NCI-H128 (cell line): Measurements from ENCODE around the gene ZNRD2.
"Not testable (repeated sequence)": the region's sequence is repeated elsewhere in the genome, so short reads cannot be mapped to it uniquely, and the experiment has no call there.

Experiments
- DNase-seq: peaks from one replicate; lab custom pipeline; 2025; ENCODE audit not compliant: unreplicated experiment; lab: John Stamatoyannopoulos, UW

Gene ZNRD2

DNA sequence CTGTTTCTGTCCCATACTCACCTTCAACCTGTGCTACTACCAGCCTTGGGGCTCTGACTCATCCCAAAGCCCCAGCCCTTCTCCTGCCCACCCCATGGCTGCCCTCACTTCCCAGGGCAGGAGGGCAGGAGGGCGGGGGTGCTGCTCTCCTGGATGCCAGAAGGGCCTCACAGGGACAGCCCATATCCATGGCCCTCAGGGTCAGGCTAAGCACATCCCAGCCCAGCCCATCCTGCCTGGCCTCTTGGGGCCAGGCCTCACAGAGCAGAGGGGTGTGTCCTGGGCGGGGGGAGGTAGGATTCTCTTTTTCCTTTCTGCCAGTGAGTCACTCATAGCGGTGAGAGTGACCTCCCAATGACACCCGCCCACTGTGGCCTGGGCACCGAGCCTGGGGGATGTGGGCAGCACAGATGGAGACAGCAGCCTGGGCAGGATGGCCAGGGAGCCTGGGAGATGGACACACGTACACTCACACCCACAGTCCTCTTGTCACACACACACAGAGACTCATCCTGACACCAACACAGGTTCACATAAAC is 14.5 kb upstream of the ZNRD2 start:
- no peak for DNase-seq

DNA sequence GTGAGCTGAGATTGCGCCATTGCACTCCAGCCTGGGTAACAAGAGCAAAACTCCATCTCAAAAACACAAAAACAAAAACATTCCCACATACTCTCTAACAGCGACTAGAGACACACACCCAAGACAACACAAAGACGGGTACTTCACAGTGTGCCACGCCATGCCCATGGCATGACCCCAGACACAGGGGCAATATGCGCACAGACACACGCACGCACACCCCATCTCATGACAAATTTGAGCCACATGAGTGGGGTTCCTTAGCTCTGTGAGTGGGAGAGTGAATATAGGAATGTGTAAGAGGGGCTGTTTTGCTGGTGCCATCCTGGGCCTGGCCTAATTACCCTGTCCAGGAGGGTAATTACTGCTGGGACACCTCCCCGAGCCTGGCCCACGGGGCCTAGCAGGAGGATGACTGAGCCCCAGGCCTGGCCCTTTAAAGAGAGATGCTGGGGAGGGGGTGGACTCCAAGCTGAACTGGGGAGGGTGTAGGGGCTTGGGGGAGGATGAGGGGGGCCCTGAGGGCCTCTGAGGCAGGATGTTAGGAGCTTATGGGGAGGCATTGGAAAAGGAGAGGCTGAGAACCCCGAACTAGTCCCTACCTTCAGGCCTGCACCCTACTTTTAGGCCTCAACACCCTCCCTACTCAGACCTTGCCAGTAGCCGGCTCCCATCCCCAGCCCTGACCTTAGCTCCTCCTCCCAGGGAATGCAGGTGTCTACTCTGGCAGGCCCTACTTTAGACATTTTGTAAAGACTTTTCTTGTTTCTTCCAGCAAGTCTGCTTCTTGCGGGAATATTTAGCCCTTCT is 13.6 kb upstream of the ZNRD2 start:
- no peak for DNase-seq

DNA sequence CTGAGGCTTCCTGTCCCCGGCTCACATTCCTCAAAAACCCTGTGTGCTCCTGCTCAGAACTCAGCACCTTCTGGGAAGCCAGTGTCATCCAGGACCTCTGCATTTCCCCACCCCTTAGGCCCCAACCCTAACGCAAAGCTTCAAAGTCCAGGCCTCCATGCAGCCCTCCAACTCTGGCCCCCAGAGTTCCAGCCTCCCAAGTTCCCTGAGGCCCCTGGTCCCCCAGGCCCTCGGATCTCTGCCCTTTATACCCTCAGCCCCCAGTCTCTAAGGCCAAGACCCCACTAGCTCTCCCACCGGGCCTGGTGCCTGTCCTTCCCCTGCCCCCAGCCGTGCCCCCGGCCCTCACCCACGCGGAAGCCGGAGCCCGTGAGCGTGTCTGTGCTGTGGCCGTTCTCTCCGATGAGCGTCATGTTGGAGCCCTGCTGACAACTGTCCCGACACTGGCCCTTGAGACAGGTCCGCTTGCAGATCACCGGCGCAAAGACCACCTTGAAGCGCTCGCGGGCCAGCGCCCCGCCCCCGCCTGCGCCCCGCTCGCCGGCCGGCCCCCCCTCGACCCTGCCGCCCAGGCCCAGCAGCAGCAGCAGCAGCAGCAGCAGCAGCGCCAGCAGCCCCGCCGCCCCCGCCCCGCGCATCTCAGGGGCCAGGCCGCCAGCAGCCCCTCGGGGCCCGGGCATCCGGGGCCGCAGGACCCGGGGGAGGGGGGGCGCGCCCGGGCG is 12.8 kb upstream of the ZNRD2 start:
- no peak for DNase-seq

DNA sequence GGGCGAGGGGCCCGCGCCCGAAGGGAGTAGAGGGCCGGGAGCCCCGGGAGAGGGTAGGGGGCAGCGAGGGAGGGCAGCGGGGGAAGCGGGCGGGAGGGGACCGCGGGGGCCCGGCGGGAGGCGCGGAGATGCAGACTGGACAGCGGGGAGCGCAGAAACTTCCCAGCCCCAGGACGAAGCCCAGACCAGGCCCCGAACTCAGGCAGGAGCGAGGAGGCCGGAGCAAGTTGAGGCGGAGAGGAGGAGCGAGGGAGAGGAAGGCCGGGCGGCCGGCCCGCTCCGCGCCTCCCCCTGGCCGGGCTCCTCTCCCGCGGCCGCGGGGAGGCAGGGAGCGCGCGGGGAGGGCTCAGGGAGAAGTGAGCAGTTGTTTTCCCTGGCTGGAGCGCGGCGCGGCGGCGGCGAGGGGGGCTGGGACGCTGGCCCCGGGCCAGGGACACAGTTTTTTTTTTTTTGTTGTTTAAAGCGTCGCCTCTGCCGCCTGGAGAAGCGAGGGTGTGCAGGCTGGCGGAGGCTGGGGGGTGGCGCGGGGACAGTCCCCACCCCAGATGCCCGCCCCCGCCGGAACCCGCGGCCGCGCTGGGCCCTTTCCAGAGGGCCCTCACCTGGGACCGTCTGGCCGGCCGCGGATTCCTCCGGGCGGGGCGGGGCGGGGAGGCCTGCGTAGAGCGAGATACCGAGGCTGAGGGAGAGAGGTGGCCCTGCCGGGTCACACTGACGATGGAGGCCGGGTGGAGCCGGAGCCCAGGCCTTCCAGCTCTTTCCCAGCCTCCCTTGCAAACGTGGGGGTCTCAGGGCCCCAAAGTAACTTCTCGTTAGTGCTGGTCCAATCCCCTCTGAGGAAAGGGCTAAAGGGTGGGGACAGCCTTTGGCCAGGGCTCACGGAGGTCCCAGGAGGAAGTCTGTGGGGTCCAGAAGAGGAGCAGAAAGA is 12.0 kb upstream of the ZNRD2 start, which contains the start of gene LTBP3:
Gene LTBP3 (minus strand): TSS at position 358 of the 928 bp plus-strand sequence. CDS start 400 bp downstream, outside the sequence.
- DNase-seq: peak; percentile 48

DNA sequence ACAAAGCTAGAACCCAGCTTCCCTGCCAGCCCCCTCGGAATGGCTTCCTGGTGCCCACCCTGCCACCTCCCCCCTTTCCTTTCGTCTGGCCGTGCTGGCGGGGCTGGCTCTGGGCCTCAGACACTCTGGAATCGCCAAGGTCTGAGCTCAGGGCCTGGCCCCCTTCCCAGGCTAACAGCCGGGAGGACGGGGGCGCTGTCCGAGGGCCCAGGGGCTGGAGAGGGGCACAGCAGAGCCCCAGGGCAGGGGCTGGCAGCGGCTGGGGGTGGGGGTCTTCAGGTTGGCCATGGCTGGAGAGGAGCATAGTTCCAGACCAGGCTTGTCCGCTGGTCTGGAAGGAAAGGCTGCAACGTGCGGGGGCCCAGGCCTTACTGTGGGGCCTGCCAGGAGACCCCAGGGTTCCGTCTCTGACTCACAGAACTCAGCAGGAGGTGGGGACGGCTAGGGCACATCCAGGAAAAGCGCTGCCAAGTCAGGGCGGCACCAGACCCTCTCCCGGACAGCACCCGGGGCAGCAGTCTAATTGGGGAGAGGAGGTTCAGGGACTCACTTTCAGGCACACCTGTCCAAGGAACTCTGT is 11.3 kb upstream of the ZNRD2 start:
- no peak for DNase-seq

DNA sequence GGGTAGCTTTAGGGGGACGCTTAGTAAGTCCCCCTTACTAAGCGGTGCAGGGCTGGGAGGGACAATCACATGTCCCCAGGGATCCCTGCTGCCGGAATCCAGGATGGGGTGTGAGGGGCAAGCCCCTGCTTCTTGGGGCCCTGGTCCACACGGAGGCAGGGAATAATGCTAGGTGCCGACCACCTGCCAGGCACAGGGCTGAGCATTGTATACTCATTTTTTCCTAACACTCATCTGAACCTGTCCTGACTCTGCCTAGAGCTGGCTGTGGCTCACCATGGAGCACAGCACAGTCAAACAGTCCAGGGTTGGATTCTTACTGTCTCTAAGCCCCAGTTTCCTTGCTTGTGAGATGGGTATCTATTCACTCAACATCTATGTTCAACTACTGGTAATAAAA is 10.7 kb upstream of the ZNRD2 start:
- DNase-seq: no peak

DNA sequence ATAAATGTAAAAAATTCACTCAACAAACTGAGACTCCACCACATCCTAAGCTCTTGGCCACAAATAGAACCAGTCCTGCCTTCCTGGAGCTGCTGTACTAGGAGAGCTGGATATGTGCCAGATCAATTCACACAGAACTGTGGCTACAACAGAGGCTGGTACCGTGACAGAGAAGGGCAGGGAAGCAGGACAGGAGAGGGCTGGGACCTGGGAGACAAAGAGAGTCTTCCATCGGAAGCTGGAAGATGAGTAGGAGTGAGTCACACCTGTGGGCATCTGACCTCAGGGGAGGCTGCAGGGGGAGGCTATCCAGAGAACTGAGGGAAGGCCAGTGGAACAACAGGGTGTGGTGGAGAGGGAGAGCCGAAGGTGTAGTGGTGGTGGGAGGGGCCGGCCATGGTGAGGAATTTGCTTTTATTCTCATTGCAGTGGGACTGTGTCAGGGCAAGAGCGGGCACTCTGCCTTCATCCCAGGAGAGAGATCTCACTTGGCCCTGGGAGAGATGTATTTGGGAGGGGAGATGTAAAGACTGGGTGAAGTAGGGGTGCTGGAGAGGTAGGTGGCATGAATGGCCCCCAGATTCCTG is 10.2 kb upstream of the ZNRD2 start:
- no peak for DNase-seq

DNA sequence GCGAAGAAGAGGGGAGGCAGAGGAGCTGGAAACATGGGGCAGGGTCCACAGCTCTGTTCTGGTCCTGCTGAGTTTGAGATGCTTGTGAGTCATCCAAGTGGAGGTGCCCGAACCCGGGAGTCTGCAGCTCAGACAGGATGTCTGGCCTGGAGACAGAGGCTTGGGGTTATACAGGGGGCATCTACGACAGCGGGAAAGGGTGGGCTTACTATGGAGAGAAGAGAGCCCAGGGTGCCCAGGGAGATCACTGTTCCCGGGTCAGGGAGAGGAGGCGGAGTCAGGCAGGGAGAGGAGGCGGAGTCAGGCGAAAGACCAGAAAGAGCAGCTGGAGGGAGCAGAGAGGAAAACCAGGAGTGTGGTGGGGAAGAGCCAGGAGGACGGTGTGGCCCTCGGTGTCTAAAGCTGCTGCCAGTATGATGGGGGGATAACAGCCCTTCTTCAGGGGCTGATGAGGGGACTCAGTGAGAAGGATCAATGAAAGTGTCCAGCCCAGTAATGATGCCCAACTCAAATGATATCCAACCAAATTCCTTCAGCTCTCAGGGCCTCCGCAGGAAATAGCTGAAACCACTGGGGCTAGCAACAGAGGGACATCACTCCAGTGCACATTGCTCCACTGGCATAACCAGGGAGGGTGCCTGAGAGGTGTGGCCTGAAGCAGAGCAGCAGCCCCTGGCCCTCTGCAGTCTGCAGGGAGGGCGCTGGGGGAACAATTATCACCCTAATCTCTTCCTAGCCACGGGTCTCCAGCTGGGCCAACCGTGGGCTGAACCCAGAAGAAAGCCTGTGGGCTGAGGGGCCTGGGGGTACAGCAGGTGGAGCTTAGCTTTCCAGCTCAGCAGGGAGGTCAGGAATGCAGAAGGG is 9.5 kb upstream of the ZNRD2 start:
- no peak for DNase-seq

DNA sequence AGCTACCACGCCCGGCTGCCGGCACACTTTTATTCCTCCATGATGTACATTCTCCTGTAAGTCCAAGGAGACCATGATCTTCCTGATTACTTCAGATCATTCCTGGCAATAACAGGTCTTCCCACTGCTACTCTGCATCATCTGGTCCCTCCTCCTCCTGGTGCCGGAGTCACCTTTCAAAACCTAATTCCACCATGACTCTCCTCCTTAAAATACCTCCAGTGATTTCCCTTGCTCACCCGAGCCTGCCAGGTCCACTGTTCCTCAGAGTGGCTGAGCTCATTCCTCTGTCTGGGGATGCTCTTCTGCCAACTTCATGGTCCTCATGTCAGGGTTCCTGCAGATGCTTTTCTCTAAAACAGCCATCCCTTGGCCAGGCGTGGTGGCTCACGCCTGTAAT is 8.3 kb upstream of the ZNRD2 start:
- no peak for DNase-seq

DNA sequence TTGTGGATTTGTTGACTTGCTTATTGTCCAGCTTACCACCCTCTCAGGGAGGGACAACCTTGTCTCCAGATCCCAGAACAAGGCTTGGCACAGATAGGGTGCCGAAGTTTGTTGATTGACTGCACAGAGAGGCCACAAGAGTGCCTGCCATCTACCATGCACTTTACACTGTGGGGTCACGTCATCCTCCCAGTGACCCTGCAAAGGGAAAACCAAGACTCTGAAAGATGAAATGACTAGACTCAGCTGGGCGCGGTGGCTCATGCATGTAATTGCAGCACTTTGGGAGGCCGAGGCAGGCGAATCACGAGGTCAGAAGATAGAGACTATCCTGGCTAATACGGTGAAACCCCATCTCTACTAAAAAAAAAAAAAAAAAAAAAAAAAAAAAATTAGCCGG is 7.5 kb upstream of the ZNRD2 start:
- DNase-seq: no peak

DNA sequence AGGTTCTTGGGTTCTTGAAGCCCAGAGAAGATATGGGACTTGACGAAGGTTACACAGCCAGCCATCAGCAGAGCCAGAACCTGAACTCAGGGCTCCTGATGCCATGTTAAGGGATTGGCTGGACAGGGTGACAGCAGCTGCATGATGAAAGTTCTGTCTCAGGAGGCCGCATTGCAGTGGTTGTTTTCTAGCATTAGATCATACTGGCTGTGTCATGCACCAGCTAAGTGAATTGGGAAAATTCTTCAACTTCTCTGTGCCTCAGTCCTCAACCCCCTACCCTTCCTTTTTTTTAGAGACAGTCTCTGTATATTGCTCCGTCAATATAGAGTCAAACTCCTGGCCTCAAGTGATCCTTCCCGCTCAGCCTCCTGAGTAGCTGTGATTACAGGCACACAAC is 6.7 kb upstream of the ZNRD2 start:
- DNase-seq: no peak

DNA sequence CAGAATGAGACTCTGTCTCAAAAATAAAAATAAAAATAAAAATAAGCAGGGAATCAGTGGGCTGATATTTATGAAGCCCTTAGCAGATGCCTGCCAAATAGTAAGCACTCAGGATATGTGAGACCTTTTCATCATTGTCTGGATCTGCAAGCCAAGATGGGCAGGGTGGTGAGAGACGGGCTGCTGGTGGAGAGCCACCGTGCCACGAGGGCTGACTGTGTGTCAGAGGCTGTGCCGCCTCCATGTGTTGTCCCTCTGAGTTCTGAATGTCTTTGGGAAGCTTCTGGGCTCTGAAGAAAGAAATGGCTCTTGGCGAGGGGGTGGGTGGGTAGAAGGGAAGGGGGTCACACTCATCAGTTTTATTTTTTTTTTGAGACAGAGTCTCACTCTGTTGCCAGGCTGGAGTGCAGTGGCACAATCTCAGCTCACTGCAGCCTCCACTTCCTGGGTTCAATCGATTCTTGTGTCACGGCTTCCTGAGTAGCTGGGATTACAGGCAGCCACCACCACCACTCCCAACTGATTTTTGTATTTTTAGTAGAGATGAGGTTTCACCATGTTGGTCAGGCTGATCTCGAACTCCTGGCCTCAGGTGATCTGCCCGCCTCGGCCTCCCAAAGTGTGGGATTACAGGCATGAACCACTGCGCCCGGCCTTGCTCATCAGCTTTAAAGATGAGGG is 5.3 kb upstream of the ZNRD2 start:
- DNase-seq: not testable (repeated sequence)

DNA sequence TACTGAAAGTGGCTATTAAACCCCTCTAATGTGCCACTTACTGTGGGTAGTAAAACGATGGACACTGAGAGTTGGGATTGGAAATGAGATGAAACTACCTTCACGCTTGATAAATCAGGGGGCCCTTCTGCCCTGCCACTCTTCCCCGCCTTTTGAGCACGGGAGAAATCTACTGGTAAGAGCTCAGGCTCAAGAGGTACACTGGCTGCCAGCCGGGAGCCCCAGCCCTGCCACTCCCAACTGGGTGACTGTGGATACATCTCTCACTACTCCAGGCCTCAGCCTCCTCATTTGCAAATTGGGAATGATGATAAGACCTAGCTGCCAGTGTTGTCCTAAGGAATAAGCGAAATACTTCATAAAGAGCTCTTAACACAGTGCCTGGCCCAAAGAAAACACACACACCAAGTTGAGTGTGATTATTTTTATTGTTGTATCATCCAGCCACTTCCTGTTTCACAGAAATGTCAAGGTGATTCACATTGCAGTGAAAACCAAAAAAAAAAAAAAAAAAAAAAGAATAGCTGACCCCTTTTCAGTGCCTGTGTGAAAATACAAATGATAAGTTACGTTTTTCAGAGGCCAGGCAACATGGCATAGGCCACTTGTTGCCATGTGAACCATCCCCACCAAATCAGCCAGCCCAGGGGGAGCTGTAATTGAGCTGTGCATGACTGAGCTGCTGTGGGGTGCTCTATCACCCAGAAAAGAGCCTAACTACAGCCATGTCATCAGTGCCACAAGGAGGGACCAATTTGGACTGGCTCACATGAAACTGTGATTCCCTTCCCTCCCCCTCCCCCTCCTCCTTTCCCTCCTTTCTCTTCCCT is 4.4 kb upstream of the ZNRD2 start:
- DNase-seq: no peak

DNA sequence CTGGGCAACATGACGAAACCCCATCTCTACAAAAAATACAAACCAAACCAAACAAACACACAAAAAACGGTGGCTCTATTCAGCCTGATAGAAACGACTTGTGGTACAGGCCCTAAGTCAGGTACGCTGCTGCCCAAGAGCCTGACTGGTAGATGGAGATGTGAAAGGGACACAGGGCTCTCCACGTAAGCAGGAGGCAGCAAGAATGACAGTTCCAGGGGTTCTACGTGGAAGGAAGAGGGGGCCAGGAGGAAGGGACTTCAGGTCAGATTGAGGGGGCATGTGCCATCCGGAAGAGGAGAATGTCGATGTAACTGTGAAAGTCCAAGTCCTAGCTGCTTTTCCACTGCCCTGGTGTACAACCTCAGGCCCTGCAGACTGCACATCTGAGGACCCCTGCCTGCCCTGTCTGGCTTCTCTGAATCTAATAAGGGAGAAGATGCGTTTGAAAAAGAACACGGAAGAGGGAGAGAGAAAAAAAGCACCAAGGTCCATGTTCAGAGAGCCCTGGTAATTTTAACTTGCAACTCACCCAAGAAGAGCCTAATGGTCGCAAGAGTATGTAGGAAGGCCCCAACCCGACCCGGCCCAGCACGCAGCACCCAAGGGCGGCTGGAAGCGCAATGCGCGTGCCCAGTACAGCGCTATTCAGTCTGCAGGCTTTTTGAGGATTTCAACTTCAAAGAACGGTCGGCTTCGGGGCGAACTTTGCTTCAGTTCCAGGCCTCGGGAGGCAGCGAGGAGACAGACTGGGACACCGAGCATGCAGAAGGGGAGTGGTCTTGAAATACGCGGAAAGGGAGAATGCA is 909 bp upstream of the ZNRD2 start:
- no peak for DNase-seq

DNA sequence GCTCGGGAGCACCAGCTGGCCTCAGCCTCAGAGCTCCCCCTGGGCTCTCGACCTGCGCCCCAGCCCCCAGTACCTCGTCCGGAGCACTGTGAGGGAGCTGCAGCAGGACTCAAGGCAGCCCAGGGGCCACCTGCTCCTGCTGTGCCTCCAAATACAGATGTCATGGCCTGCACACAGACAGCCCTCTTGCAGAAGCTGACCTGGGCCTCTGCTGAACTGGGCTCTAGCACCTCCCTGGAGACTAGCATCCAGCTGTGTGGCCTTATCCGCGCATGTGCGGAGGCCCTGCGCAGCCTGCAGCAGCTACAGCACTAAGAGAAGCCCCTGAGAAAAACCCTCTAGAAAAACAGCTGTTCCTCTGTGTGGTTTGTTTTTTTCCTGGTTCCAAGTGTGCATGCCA is 1.1 kb downstream of the ZNRD2 start:
- DNase-seq: no peak

DNA sequence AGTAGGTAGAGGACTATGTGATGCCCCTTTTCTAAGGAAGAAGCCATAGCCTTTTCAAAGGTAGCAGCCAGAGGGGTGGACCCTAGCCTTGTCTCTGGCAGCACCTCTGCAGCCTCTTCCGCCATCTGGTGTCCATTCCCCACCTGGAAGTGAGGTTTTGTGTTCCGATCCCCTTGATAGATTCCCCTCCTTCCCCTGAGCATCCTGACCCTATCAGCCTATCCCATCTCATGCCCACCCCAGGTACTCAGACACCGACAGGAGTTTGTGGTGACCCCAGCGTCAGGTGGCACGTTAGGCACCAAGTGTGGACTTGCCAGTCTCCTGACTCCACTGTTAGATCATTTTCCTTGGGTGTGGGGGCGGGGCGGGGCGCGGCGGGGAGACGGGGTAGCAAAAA is 1.7 kb downstream of the ZNRD2 start:
- peak; percentile 34 for DNase-seq

DNA sequence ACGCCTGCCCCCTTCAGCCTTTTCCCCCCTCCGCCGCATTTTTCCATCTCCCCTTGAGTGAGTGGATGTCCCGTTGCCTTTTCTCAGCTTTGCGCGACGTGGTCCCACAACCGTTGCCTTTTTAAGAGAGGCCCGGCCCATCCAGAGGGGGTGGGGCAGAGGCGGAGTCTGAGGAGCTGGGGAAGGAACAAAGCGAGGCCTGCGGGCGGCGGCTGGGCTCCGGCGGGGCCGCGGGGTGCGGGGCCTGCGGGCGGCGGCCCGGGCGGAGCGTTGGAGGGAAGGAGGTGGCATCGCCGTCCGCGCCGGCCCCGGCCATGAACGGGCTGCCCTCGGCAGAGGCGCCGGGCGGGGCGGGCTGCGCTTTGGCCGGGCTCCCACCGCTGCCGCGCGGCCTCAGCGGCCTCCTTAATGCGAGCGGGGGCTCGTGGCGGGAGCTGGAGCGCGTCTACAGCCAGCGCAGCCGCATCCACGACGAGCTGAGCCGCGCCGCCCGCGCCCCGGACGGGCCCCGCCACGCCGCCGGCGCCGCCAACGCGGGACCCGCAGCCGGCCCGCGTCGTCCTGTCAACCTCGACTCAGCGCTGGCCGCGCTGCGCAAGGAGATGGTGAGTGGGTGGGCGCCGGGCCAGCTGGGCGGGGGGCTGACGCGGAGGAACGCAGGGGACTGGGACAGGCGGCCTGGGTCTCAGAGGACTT is 2.2 kb downstream of the ZNRD2 start, which contains the start of gene FAM89B:
Gene FAM89B (plus strand): TSS at position 183 of the 696 bp plus-strand sequence. CDS start 132 bp downstream, at position 315.
- DNase-seq: peak; percentile 70
